Retinal pigment epithelial cell (primary cell): Measurements from ENCODE around the gene SRY.
"Not testable (repeated sequence)": the region's sequence is repeated elsewhere in the genome, so short reads cannot be mapped to it uniquely, and the experiment has no call there.

Experiments used
- DNase-seq: peaks from one replicate; pipeline ENCODE4 v3.0.0-alpha.2; 2010; ENCODE audit warnings: low read depth
- H3K4me3 ChIP-seq: 2 replicates; pipeline ENCODE4 v1.5.1; 2011; ENCODE audit warnings: mild to moderate bottlenecking, low read length, control low read depth, moderate library complexity
- CTCF ChIP-seq: conservative IDR thresholded peaks from 2 replicates; pipeline ENCODE4 v1.5.1; 2011; ENCODE audit warnings: low read depth, low read length, control low read depth, inconsistent platforms

The SRY gene

GRCh38 chrY:2787600-2787999, at the start of gene SRY:
SRY (minus strand) TSS chrY:2787682; CDS start chrY:2787603, 79 bp downstream.
- no peak for TF ChIP-seq CTCF
- no peak within 1 kb of the TSS for H3K4me3 ChIP-seq
- DNase-seq = no peak

GRCh38 chrY:2837078-2837477, 49.6 kb upstream of the SRY start:
- DNase-seq = no peak
- no peak overlapping the region for H3K4me3 ChIP-seq
- no peak for TF ChIP-seq CTCF

GRCh38 chrY:2835230-2835629, 47.7 kb upstream of the SRY start:
- no peak for TF ChIP-seq CTCF
- no peak for DNase-seq
- H3K4me3 ChIP-seq = no peak overlapping the region

GRCh38 chrY:2828497-2828896, 41.0 kb upstream of the SRY start:
- no peak overlapping the region for H3K4me3 ChIP-seq
- no peak for TF ChIP-seq CTCF
- no peak for DNase-seq

GRCh38 chrY:2824471-2824870, 37.0 kb upstream of the SRY start:
- no peak for TF ChIP-seq CTCF
- DNase-seq = no peak
- H3K4me3 ChIP-seq = no peak overlapping the region

GRCh38 chrY:2817146-2817896, 29.8 kb upstream of the SRY start:
- not testable (repeated sequence) for DNase-seq, H3K4me3 ChIP-seq

GRCh38 chrY:2800246-2800645, 12.8 kb upstream of the SRY start:
- no peak for TF ChIP-seq CTCF
- DNase-seq = no peak
- no peak overlapping the region for H3K4me3 ChIP-seq
